Esophagus squamous epithelium (tissue), 5 donors: ENCODE measurements around the gene NEDD4L. TPM values are rescaled to one million over a fixed set of nuclear protein-coding genes. Genes with fewer than 3 reads are reported as not detected.

Experiments
- DNase-seq: peaks from one replicate; lab custom pipeline; 2025; lab: John Stamatoyannopoulos, UW
- H3K27ac ChIP-seq, 4 donors: fragments of 200-600 bp; sonication (generic); one replicate each; pipeline ENCODE4 v1.5.1; 2016 to 2019; ENCODE audit warnings: mild to moderate bottlenecking in 1 of 4
- H3K27me3 ChIP-seq, 4 donors: fragments of 200-600 bp; sonication (generic); 1 replicate in 3 of 4; 2 replicates in 1 of 4; pipeline versions ENCODE4 v1.5.1 to v1.6.0; 2017 to 2021; ENCODE audit warnings: antibody characterized with exemption in 1 of 4
- H3K36me3 ChIP-seq, 3 donors: fragments of 200-600 bp; sonication (generic); one replicate each; pipeline ENCODE4 v1.5.1; 2016 to 2019
- H3K4me1 ChIP-seq, 3 donors: fragments of 200-600 bp; sonication (generic); one replicate each; pipeline ENCODE4 v1.5.1; 2017 to 2019
- H3K4me3 ChIP-seq, 4 donors: fragments of 200-600 bp; sonication (generic); 1 replicate in 3 of 4; 2 replicates in 1 of 4; pipeline ENCODE4 v1.5.1; 2016 to 2019; ENCODE audit warnings: mild to moderate bottlenecking in 2 of 4, moderate library complexity in 1 of 4
- H3K9me3 ChIP-seq, 3 donors: fragments of 200-600 bp; sonication (generic); one replicate each; pipeline ENCODE4 v1.5.1; 2016 to 2019
- POLR2A ChIP-seq, 4 donors: fragments of 450-650 bp; IDR thresholded peaks; one replicate each; pipeline ENCODE4 v1.6.1; 2017; ENCODE audit warnings: antibody characterized with exemption in 4 of 4, mild to moderate bottlenecking in 4 of 4, moderate library complexity in 3 of 4
- WGBS, 2 donors: methylation state at CpG; one replicate each; pipeline ENCODE4 v1.1.5; 2018; 5-methylcytosine and 5-hydroxymethylcytosine counted together
- intact Hi-C: fragments of 100-400 bp; cut with DNase I; formaldehyde crosslinking; loops from one replicate; pipeline ENCODE4 v1.15.0; 2022
- total RNA-seq, 4 donors: library from RNA; depleted of rRNA; stranded (reverse); fragments of >200 nt; gene quantifications; one replicate each; pipeline ENCODE4 v1.1.0, GENCODE V29; 2016
- TF ChIP-seq, protein P1 (sequence below), 6 experiments: fragments of 450-650 bp in 4 of 6; fragments of 200-600 bp in 2 of 6; sonication (generic) in 2 of 6; IDR thresholded peaks; one replicate each; pipeline ENCODE4 v1.5.1; 2016 to 2019; ENCODE audit warnings: antibody characterized with exemption in 6 of 6, mild to moderate bottlenecking in 4 of 6, moderate library complexity in 4 of 6
- donor health status: DM: yes; HTN: yes; CAD: no.

Gene NEDD4L
- total RNA-seq, 4 donors from 2014 or later = 17.0 to 27.6 (median 21.9) TPM

DNA sequence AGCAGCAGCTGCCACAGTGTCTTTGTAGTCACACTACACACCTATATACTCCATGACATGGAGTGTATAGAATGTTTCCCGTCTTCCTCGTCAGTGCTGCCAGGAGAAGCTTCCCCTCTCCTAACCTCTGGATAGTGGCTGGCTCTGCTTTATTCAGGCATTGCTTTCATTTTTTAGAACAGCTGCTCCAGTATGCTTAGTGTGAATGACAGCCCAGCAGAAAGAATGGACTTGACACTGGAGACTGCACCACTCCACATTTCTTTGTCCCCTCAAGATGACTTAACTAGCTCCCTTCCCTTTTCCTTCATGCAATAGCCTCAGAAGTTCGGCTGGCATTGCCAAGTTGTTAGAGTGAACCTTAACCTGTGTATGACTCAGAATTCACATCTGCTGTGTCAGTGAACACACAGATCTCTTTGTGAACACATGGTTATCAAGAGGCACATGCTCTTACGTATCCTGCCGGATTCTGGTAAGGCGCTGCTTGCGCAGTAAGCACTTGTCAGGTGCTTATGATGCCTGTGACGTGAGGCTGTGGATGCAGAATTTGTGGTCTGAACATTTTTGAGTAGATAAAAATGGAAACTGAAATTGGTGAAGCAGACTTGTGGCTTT lies 73.9 kb downstream of the NEDD4L start:
- H3K27me3 ChIP-seq = no peaks in the 10 kb centered on the region
- H3K36me3 ChIP-seq = no peaks in the 10 kb centered on the region
- H3K9me3 ChIP-seq = no peaks in the 10 kb centered on the region
- TF ChIP-seq, protein P1, sequence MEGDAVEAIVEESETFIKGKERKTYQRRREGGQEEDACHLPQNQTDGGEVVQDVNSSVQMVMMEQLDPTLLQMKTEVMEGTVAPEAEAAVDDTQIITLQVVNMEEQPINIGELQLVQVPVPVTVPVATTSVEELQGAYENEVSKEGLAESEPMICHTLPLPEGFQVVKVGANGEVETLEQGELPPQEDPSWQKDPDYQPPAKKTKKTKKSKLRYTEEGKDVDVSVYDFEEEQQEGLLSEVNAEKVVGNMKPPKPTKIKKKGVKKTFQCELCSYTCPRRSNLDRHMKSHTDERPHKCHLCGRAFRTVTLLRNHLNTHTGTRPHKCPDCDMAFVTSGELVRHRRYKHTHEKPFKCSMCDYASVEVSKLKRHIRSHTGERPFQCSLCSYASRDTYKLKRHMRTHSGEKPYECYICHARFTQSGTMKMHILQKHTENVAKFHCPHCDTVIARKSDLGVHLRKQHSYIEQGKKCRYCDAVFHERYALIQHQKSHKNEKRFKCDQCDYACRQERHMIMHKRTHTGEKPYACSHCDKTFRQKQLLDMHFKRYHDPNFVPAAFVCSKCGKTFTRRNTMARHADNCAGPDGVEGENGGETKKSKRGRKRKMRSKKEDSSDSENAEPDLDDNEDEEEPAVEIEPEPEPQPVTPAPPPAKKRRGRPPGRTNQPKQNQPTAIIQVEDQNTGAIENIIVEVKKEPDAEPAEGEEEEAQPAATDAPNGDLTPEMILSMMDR (IDR thresholded peaks at IDR 0.05) = no peak
- H3K4me3 ChIP-seq = no peak overlapping the region
- DNase-seq = no peak
- peaks cover 0 to 15% (median 5%) of the 10 kb centered on the region in 3 donors for H3K4me1 ChIP-seq
- WGBS, 2 donors = 43 to 48% methylated on average over 8 of the region's 8 CpGs
- intact Hi-C loops = no loop called here
- peak overlapping the region in 1 of 4 donors; percentile 6 for H3K27ac ChIP-seq

GRCh38 chr18:58118536-58118935 lies 74.5 kb downstream of the NEDD4L start:
- H3K36me3 ChIP-seq = no peaks in the 10 kb centered on the region
- H3K27ac ChIP-seq = no peak overlapping the region
- WGBS, 2 donors = 88 to 91% methylated on average over 5 of the region's 6 CpGs
- no peak for DNase-seq
- intact Hi-C loops = no loop called here
- H3K27me3 ChIP-seq = no peaks in the 10 kb centered on the region
- H3K4me3 ChIP-seq = no peak overlapping the region
- H3K4me1 ChIP-seq = peaks cover 0 to 15% (median 5%) of the 10 kb centered on the region in 3 donors
- TF ChIP-seq, protein P1 (IDR thresholded peaks at IDR 0.05) = no peak
- no peak for TF ChIP-seq POLR2A (IDR thresholded peaks at IDR 0.05)
- H3K9me3 ChIP-seq = no peaks in the 10 kb centered on the region

DNA sequence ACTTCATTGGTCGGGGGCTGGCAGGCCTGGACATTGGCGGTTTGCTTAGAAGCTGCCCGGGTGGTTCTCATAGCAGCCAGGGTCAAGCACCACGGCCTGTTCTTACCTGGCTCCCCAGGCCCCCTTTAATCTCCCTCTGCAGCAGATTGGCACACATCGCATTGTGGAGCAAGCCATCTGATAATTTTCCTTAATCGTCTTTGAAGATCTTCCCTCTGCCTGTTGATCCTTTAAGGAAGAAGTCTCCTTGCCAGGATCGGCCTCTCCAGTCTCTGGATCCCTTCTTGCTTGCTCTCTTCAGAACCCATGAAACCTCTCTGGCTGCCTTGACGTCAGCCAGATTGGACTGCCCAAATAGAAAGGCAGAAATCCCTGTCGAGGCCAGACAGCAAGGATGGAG lies 75.8 kb downstream of the NEDD4L start:
- no peak for TF ChIP-seq POLR2A (IDR thresholded peaks at IDR 0.05)
- TF ChIP-seq, protein P1 (IDR thresholded peaks at IDR 0.05) = no peak
- intact Hi-C loops = loop anchor here (2.0 to 10.0 kb wide), 2 partner anchors 75 to 235 kb away; partner anchors contain the start of gene NEDD4L
- DNase-seq = no peak

GRCh38 chr18:58124475-58124874 lies 80.4 kb downstream of the NEDD4L start:
- DNase-seq = no peak
- Histone ChIP-seq H3K9me3 (no peaks in the 10 kb centered on the region), H3K4me1 (peaks cover 0 to 4% (median 0%) of the 10 kb centered on the region in 3 donors), H3K27ac (no peak overlapping the region), H3K4me3 (no peak overlapping the region), H3K27me3 (no peaks in the 10 kb centered on the region), H3K36me3 (no peaks in the 10 kb centered on the region)
- WGBS, 2 donors = 38 to 47% methylated on average over 3 of the region's 3 CpGs
- intact Hi-C loops = loop anchor here (10.0 kb wide), 1 partner anchor 240 kb away; no protein-coding TSS in a partner anchor
- TF ChIP-seq, protein P1 (IDR thresholded peaks at IDR 0.05) = no peak
- TF ChIP-seq POLR2A (IDR thresholded peaks at IDR 0.05) = no peak

More for the DNA sequence above, 75.8 kb downstream of the NEDD4L start:
- Histone ChIP-seq H3K4me1 (peaks cover 0 to 15% (median 5%) of the 10 kb centered on the region in 3 donors), H3K27ac (no peak overlapping the region), H3K4me3 (no peak overlapping the region), H3K36me3 (no peaks in the 10 kb centered on the region), H3K9me3 (no peaks in the 10 kb centered on the region), H3K27me3 (no peaks in the 10 kb centered on the region)
- 89 to 97% methylated on average over 5 to 7 of the region's 9 CpGs for WGBS, 2 donors

DNA sequence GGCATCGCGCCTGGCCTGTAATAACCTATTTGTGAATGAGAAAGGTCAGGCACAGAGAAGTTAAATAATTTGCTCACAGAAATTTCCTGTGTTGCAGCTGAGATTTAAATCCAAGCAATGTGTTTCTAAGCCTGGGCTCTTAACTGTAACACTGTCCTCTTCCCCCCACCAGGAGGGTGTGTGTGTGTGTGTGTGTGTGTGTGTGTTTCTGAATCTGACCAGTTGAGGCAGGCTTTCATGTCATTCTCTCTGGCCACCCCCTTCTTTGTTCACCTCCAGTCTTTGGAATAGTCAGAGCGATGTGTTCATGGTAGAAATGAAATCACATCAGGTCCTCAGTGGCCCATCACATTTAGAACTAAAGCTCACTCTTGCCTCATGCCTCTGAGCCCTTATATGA lies 81.2 kb downstream of the NEDD4L start:
- intact Hi-C loops = loop anchor here (10.0 kb wide), 1 partner anchor 240 kb away; no protein-coding TSS in a partner anchor
- H3K36me3 ChIP-seq = no peaks in the 10 kb centered on the region
- no peak for TF ChIP-seq POLR2A (IDR thresholded peaks at IDR 0.05)
- TF ChIP-seq, protein P1 (IDR thresholded peaks at IDR 0.05) = no peak
- no peak overlapping the region for H3K27ac ChIP-seq
- 85 to 91% methylated on average over 3 of the region's 3 CpGs for WGBS, 2 donors
- H3K4me3 ChIP-seq = no peak overlapping the region
- H3K9me3 ChIP-seq = no peaks in the 10 kb centered on the region
- no peaks in the 10 kb centered on the region for H3K27me3 ChIP-seq
- peaks cover 0 to 4% (median 0%) of the 10 kb centered on the region in 3 donors for H3K4me1 ChIP-seq
- no peak for DNase-seq
